Astrocyte (in vitro differentiated cells and primary cell): ENCODE data around the gene RPS6KB1.
"Not testable (repeated sequence)": the region's sequence is repeated elsewhere in the genome, so short reads cannot be mapped to it uniquely, and the experiment has no call there.

ENCODE experiments used
- CTCF ChIP-seq: IDR thresholded peaks from 2 replicates; pipeline ENCODE4 v1.5.1; 2011; ENCODE audit warnings: low read depth, mild to moderate bottlenecking, inconsistent platforms, low read length, moderate library complexity; ENCODE audit not compliant: insufficient read depth
- EZH2 ChIP-seq: IDR thresholded peaks from 2 replicates; pipeline ENCODE4 v1.6.1; 2012; ENCODE audit warnings: mild to moderate bottlenecking, low read length, inconsistent platforms; ENCODE audit not compliant: insufficient read depth

GRCh38 chr17:59873414-59873813, 19.5 kb upstream of the RPS6KB1 start:
- not testable (repeated sequence) for TF ChIP-seq CTCF, EZH2
